Activated T-helper 9 cell treated with anti-CD3 and anti-CD28 coated beads, Interleukin-2, amount 50 U/mL, for 16 hours (primary cell): Measurements from ENCODE around the gene OSBPL6.
"Not testable (repeated sequence)": the region's sequence is repeated elsewhere in the genome, so short reads cannot be mapped to it uniquely, and the experiment has no call there.

Source experiments
- DNase-seq: peaks from one replicate; pipeline ENCODE4 v3.0.0-alpha.2; 2020; ENCODE audit warnings: low read depth

The OSBPL6 gene

DNA sequence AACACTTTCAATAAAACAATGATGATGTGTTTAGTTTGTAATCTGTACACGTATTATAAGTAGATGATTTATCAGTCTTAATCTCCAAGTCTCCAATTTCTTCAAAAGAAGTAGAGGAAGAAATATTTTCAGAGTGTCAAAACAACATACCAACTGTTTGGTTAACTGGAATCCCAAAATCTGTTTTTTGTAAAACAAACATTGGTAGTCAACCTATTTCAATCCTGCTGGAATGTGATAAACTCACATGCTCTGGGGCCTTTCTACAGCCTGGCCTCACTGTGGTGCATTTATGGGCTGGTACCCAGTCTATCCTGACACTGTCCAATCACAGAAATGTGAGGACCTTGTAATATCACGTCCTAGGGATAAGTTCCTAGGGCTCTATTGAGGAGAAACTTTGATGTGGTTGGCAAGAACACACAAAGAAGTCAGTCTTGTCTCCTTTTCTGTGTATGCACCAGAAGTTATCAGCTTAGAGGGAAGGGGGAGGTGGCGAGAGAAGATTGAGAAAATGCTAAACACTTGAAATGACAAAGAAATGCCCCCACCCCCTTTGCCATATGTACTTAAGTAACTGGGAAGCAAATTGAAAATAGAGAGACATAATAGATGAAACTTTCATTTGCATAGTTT lies 209.5 kb downstream of the OSBPL6 start:
- no peak for DNase-seq

GRCh38 chr2:178404368-178404767 lies 210.1 kb downstream of the OSBPL6 start:
- no peak for DNase-seq

GRCh38 chr2:178409261-178409660 lies 214.9 kb downstream of the OSBPL6 start:
- DNase-seq = no peak

GRCh38 chr2:178412047-178412446 lies 217.7 kb downstream of the OSBPL6 start:
- DNase-seq = no peak

DNA sequence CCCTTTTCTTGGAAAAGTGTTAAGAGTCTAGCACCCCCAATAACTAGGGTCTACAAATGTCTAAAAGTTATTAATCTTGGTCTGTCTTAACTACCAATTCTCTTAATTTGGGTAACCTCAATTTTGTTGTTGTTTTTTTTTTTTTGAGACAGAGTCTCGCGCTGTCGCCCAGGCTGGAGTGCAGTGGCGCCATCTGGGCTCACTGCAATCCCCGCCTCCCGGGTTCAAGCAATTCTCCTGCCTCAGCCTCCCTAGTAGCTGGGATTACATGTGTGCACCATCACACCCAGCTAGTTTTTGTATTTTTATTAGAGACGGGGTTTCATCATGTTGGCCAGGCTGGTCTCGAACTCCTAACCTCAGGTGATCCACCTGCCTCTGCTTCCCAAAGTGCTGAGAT lies 218.1 kb downstream of the OSBPL6 start:
- DNase-seq = not testable (repeated sequence)

DNA sequence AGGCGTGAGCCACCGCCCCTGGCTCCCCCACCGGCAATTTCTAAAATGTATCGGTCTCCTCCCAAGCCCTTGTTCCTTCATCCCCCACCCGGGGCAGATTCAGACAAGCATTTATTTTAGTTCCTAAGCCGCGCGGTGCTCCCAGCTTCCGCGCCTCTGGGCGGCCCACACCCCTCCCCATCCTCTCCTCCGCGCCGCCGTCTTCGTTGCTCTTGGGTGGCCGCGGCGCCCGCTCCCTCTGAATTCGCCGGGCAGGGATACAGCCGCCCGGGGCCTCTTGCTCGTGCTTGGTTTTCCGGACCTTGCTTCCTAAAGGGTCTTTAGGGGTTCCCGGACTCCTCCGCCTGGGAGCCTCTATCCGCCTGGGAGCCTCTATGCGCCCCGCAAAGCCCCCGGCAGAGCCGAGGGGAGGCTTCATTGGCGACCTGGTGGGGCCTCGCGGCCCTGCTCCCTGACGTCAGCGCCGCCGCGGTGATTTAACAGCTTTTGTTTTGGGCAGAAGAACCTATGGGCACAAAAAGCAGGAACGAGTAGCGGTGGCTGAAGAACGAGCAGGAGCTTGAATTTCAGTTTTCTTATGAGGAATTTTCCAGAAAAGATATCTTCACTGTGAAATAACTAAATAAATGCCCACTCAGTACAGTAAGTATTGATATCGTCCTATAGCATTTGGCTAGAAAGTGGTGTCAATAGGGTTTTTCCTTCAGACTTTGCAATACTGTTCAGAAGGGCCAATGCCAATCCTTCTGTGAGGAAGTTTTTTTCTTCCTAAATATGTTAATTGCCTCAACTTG lies 219.4 kb downstream of the OSBPL6 start:
- DNase-seq = peak; percentile 57

GRCh38 chr2:178414266-178415247 lies 220.2 kb downstream of the OSBPL6 start:
- peak; percentile 57 for DNase-seq

- no peak for DNase-seq
Measured at GRCh38 chr2:178415979-178416378, 221.7 kb downstream of the OSBPL6 start.

- DNase-seq = no peak
Measured at GRCh38 chr2:178417916-178418315, 223.6 kb downstream of the OSBPL6 start.

GRCh38 chr2:178418426-178418825 lies 224.1 kb downstream of the OSBPL6 start:
- no peak for DNase-seq

- no peak for DNase-seq
Measured at GRCh38 chr2:178419123-178419522, 224.8 kb downstream of the OSBPL6 start.

GRCh38 chr2:178420463-178420999 lies 226.2 kb downstream of the OSBPL6 start:
- DNase-seq = no peak

GRCh38 chr2:178422097-178422496 lies 227.8 kb downstream of the OSBPL6 start:
- no peak for DNase-seq

DNA sequence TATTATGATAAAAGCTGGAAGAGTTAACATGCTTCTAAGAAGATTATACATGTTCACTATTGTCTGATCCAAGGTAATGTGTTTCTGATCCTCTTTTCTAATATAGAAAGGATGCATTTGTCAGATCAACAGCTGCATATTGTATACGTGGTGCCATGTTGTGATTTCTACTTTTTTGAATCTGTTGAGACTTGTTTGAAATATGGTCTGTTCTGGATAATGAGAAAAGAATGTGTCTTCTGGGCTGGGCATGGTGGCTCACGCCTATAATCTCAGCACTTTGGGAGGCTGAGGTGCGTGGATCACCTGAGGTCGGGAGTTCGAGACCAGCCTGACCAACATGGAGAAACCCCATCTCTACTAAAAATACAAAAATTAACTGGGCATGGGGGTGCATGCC lies 229.4 kb downstream of the OSBPL6 start:
- not testable (repeated sequence) for DNase-seq

- DNase-seq = no peak
Measured at GRCh38 chr2:178425255-178425827, 231.0 kb downstream of the OSBPL6 start.

DNA sequence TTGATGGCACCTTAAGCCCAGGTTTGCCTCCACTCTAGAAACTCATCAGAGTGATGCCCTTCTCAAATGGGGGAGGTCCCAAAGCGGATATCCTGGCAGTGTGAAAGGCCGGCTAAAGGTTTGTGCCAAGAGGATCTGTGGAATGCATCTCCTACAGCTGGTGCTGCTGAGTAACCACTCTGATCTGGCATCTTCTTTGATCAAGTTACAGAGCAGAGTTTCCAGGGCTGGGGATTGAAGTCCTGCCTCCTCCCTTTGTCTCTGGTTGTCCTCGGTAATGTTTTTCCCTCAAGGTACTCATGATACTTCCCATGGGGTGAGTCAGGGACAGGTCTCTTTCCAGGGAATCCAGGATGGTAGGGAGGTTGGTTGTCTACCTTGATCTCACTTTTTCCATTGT lies 232.1 kb downstream of the OSBPL6 start:
- no peak for DNase-seq

- no peak for DNase-seq
Measured at GRCh38 chr2:178427458-178427857, 233.1 kb downstream of the OSBPL6 start.

DNA sequence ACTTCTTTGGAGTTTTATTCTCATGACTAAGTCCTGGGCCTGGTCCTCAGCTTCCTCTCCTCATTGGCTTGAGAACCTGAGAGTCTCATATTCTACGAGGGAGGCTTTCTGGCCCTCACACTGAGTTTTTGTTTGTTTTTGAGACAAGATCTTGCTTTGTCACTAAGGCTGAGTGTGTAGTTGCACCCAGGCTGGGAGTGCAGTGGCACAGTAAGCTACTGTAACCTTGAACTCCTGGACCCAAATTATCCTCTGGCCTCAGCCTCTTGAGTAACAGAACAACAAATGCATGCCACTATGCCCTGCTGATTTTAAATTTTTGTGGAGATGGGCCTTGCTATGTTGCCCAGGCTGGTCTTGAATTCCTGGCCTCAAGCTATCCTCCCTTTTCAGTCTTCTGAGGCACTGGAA lies 234.1 kb downstream of the OSBPL6 start:
- no peak for DNase-seq

- no peak for DNase-seq
Measured at GRCh38 chr2:178429336-178429735, 235.0 kb downstream of the OSBPL6 start.

- DNase-seq = no peak
Measured at GRCh38 chr2:178436662-178437061, 242.3 kb downstream of the OSBPL6 start.

GRCh38 chr2:178441426-178441825 lies 247.1 kb downstream of the OSBPL6 start:
- DNase-seq = no peak
